T-helper 2 cell treated with Interferon-gamma antibody and Interleukin-4, amounts not matched to agents 5 μg/mL and 100 μg/mL, for 36 hours (primary cell): ENCODE results near the gene UNC93A.

Experiments used
- DNase-seq: peaks from one replicate; pipeline ENCODE4 v3.0.0; 2021; ENCODE audit warnings: low spot score
- H3K27ac Mint-ChIP-seq: one replicate; pipeline ENCODE4 v1.8.0; 2021; ENCODE audit warnings: mild to moderate bottlenecking, mixed read lengths
- H3K27me3 Mint-ChIP-seq: one replicate; pipeline ENCODE4 v1.8.0; 2021; ENCODE audit warnings: low read depth, mixed read lengths
- H3K36me3 Mint-ChIP-seq: one replicate; pipeline ENCODE4 v1.8.0; 2021; ENCODE audit warnings: low read depth, mixed read lengths
- H3K4me1 Mint-ChIP-seq: one replicate; pipeline ENCODE4 v1.8.0; 2021; ENCODE audit warnings: low read depth, mixed read lengths
- H3K4me3 Mint-ChIP-seq: one replicate; pipeline ENCODE4 v1.8.0; 2022; ENCODE audit warnings: mild to moderate bottlenecking, moderate library complexity, mixed read lengths
- H3K9me3 Mint-ChIP-seq: one replicate; pipeline ENCODE4 v1.8.0; 2021; ENCODE audit warnings: mixed read lengths

The UNC93A gene

DNA sequence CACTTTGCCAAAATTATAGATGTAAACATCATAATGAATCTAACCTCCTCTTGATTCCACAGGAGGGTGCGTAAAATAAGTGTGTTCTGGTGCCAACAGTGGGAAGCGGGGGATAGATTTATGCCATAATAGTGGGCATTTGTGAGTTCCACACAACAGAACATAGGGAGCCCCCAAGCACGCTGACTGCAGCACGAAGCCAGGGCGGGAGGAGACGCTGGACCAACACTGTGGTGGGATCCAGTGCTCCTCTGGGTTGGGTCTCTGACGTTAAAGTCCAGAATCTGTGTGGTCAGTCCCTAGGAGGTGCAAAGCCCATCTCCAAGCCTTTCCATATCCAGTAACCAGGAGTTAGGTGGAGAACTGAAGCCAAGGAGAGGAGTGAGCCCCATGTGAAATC, 32.0 kb downstream of the UNC93A start:
- H3K27ac Mint-ChIP-seq = no peak overlapping the region
- H3K4me3 Mint-ChIP-seq = no peak overlapping the region
- no peaks in the 10 kb centered on the region for H3K9me3 Mint-ChIP-seq
- H3K27me3 Mint-ChIP-seq = no peaks in the 10 kb centered on the region
- no peaks in the 10 kb centered on the region for H3K36me3 Mint-ChIP-seq
- no peaks in the 10 kb centered on the region for H3K4me1 Mint-ChIP-seq
- DNase-seq = no peak

DNA sequence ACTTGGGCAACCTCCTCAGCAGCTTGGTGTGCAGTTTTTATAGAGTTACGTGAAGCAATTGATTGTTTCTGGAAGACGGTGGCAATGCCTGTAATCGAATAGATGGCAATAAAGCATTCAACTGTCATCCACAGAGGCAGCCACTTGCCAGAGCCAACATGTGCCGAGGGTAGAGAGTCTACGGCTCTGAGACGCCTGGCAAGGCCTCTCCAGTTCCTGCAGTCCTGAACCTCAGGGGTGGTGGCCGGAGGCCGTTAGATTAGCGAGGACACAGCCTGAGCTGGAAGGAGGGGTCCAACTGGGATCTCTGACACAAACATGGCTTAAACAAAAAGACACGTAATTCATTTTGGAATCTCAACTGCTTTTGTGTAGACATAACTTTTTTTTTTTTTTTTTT, 33.0 kb downstream of the UNC93A start:
- Mint-ChIP-seq H3K27ac (no peak overlapping the region), H3K27me3 (no peaks in the 10 kb centered on the region), H3K4me3 (no peak overlapping the region), H3K36me3 (no peaks in the 10 kb centered on the region), H3K9me3 (no peaks in the 10 kb centered on the region), H3K4me1 (peaks cover 6% of the 10 kb centered on the region)
- no peak for DNase-seq

DNA sequence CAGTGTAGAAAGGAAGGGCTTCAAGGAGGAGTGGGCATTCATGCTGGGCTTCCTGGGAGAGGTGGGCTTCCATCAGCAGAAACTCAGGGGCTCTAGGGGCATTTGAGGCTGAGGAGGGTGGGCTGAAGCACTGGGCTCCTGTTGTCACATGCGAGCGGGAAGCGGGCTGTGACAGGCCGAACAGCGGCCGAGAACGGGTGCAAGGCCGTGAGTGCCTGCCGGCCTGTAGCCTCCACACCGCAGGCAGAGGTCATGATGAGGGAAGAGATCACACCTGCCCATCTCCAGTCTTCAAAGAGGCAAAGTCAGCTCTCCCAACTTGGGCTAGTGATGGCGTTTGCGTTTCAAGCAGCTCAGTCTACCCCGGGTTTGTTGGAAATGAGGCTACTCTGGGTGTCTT, 34.7 kb downstream of the UNC93A start:
- Mint-ChIP-seq H3K27ac (no peak overlapping the region), H3K9me3 (no peaks in the 10 kb centered on the region), H3K4me3 (no peak overlapping the region), H3K27me3 (no peaks in the 10 kb centered on the region), H3K4me1 (peaks cover 7% of the 10 kb centered on the region), H3K36me3 (no peaks in the 10 kb centered on the region)
- no peak for DNase-seq

DNA sequence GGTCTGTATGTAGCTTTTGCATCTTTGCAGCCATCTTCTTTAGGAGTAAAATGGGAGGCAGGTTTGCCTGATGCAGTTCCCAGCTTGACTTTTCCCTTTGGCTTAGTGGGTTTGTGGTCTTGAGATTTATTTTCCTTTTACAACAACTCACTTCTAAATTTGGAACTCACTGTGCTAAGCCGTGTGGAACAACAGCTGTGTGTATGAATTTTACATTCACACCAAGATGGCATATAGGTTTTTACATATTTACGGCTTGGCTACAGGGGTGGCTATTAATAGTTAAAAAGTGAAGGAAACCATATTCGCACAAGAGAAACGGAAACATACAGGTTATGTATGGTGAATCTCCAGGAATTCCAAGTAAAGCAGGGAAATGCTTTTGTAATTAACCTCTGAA, 36.3 kb downstream of the UNC93A start:
- H3K27ac Mint-ChIP-seq = no peak overlapping the region
- H3K27me3 Mint-ChIP-seq = no peaks in the 10 kb centered on the region
- peaks cover 7% of the 10 kb centered on the region for H3K4me1 Mint-ChIP-seq
- no peak overlapping the region for H3K4me3 Mint-ChIP-seq
- H3K9me3 Mint-ChIP-seq = no peaks in the 10 kb centered on the region
- H3K36me3 Mint-ChIP-seq = no peaks in the 10 kb centered on the region
- no peak for DNase-seq

DNA sequence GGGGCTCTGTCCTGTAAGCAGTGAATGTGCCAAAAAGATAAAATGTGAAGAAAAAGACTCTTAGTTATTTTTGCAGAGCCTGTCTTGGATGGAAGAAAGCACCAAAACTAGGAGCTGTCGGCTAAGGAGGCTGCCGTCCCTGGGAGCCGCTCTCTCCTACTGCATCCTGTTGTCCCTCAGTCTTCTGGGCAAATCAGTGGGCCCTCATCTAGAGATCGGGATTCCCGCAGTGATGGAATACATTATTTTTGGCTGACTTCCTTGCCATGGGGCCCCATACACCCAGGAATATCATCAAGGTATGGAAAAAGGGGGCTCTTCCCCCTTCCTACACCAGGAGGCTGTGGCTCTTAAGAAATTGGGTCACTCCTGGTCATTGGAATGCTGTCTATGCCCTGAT, 37.0 kb downstream of the UNC93A start:
- no peak for DNase-seq
- peaks cover 7% of the 10 kb centered on the region for H3K4me1 Mint-ChIP-seq
- H3K27ac Mint-ChIP-seq = no peak overlapping the region
- no peaks in the 10 kb centered on the region for H3K36me3 Mint-ChIP-seq
- no peaks in the 10 kb centered on the region for H3K9me3 Mint-ChIP-seq
- no peaks in the 10 kb centered on the region for H3K27me3 Mint-ChIP-seq
- H3K4me3 Mint-ChIP-seq = no peak overlapping the region

DNA sequence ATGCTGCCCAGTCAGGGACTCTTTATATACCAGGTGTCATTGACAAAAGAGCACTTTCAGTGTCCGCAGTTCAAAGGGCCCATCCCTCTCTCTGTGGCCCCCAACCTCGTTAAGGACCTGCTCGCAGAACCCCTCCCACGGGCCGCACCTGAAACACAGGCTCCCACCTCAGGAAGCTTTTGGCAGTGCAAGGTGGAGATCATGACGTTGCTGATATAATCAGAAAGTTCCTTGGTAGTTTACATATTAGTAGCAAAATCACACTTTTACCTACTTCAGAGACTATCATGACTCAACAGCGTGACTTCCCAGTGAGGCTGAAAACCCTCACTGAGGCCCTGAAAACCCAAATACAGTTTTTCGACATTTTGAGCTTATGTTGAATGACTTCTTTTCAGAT, 37.9 kb downstream of the UNC93A start:
- Mint-ChIP-seq H3K9me3 (no peaks in the 10 kb centered on the region), H3K27me3 (no peaks in the 10 kb centered on the region), H3K36me3 (no peaks in the 10 kb centered on the region), H3K4me1 (peaks cover 7% of the 10 kb centered on the region), H3K4me3 (no peak overlapping the region), H3K27ac (no peak overlapping the region)
- no peak for DNase-seq

DNA sequence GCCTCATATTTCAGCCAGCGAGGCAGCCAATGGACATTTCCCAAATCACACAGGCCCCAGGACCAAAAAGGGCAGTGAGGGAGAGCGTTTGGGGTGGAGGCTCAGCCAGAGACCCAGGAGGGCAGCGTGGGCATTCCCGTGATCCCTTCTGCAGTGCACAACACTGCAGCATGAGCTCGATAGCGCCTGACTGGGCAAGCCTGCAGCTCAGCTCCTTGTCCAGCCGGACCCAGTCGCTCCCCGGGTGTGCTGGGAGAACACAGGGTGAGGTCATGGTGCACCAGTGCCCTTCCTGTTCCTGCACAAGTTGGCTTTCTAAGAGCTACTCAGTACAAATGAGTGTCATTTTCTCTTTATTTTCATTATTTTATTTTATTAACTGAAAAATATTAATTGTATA, 39.6 kb downstream of the UNC93A start:
- Mint-ChIP-seq H3K27ac (no peak overlapping the region), H3K27me3 (no peaks in the 10 kb centered on the region), H3K4me3 (no peak overlapping the region), H3K9me3 (no peaks in the 10 kb centered on the region), H3K36me3 (no peaks in the 10 kb centered on the region), H3K4me1 (peaks cover 7% of the 10 kb centered on the region)
- no peak for DNase-seq

DNA sequence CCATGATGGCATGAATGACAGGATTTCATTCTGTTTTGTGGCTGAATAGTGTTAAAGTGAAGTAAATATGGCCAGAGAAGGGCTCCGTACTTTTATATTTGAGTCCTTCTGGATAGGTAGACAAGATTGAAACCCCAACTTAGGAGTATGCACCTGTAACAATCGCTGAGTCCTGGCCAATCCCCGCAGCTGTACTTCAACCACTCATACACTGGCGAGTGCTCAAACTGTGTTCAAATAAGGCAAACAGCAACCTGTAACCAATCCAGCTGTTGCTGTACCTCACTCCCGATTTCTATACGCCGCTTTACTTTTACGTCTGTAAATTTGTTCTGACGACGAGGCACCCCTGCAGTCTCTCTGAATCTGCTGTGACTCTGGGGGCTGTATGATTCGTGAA, 40.5 kb downstream of the UNC93A start:
- H3K27me3 Mint-ChIP-seq = no peaks in the 10 kb centered on the region
- H3K9me3 Mint-ChIP-seq = no peaks in the 10 kb centered on the region
- no peak overlapping the region for H3K4me3 Mint-ChIP-seq
- peaks cover 7% of the 10 kb centered on the region for H3K4me1 Mint-ChIP-seq
- no peak for DNase-seq
- H3K36me3 Mint-ChIP-seq = no peaks in the 10 kb centered on the region
- no peak overlapping the region for H3K27ac Mint-ChIP-seq

DNA sequence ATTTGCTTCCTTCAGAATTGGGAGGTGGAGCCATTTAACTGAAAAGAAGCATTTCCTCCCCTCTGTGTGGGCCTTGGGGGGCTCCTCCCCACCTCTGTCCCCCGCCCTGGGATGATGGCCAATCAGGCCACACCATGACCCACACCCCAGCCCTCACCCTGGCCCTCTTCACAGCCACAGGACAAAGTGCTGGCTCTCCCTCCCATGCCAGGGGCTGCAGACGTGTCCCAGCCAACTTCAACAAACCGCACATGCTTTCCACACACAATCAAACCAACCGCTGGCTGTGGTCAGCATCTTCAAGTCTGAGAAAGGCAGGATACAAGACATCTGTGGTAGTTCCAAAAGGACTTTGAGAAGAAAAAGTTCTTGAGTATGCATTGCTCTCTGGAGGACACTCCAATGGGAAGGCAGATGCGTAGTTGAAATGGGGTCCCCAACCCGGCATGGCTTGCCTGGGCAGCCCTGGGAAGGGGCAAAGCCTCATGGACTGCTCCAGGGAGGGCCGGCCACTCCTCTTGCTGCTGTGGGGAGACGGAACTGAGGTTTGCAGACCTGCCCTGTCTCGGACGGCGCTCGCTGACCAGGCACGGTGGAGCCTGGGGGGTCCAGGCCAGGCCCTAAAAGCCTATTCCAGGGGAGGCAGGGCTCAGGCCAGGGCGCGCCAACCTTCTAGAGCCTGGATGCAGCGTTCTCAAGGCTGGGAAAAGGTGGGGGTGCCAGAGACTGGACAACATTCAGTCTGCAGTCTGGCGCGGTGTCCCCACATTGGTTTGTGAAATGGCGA, 45.9 kb downstream of the UNC93A start:
- H3K9me3 Mint-ChIP-seq = no peaks in the 10 kb centered on the region
- no peaks in the 10 kb centered on the region for H3K36me3 Mint-ChIP-seq
- no peak overlapping the region for H3K4me3 Mint-ChIP-seq
- no peak overlapping the region for H3K27ac Mint-ChIP-seq
- H3K4me1 Mint-ChIP-seq = no peaks in the 10 kb centered on the region
- no peaks in the 10 kb centered on the region for H3K27me3 Mint-ChIP-seq
- DNase-seq = no peak

DNA sequence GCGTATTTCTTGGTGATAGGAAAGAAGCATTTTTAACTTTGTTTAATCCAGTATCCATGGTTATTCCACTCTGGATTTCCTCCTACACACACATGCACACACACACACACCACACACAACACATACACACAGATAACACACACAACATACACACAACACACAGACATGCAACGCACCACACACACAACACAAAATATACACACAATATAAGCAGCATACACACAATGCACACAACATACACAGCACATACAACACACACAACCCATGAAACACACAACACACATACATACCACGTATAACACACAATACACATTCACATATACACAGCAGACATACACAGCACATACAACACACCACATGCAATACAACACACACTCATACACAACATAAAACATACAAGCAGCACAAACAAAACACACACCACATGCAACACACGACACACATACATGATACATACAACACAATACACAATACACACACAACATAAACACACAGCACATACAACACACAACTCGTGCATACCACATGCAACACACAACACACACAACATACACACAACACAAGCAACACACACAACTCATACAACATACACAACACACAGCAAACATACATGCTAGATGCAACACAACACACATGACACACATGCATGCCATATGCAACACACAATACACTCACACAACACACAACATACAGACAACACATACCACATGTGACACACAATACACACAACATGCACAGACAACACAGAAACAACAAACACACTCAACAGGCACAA, 46.7 kb downstream of the UNC93A start:
- no peak for DNase-seq
- H3K36me3 Mint-ChIP-seq = no peaks in the 10 kb centered on the region
- H3K4me1 Mint-ChIP-seq = no peaks in the 10 kb centered on the region
- no peaks in the 10 kb centered on the region for H3K27me3 Mint-ChIP-seq
- H3K4me3 Mint-ChIP-seq = no peak overlapping the region
- H3K9me3 Mint-ChIP-seq = no peaks in the 10 kb centered on the region
- no peak overlapping the region for H3K27ac Mint-ChIP-seq

DNA sequence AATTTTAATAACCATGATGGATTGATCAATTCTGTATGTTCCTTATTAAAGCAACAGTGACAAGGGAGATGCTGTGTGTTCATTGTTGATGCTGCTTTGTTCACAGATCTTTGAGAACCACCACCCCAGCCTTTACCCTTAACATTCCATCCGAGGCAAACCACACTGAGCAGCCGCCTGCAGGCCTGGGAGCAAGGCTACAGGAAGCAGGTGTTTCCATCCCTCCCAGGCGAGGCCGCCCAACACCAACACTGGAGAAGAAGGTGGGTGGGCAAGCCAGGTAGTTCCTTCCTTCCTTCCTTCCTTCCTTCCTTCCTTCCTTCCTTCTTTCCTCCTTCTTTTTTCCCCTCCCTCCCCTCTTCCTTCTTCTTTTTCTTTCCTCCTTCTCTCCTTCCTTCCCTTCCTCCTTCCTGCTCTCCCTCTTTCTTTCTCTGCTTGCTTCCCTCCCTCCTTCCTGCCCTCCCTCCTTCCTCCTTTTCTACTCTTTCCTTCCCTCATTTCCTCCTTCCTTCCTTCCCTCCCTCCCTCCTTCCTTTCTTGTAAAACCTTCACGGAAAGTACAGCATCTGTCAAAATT, 47.5 kb downstream of the UNC93A start:
- Mint-ChIP-seq H3K36me3 (no peaks in the 10 kb centered on the region), H3K4me1 (no peaks in the 10 kb centered on the region)

DNA sequence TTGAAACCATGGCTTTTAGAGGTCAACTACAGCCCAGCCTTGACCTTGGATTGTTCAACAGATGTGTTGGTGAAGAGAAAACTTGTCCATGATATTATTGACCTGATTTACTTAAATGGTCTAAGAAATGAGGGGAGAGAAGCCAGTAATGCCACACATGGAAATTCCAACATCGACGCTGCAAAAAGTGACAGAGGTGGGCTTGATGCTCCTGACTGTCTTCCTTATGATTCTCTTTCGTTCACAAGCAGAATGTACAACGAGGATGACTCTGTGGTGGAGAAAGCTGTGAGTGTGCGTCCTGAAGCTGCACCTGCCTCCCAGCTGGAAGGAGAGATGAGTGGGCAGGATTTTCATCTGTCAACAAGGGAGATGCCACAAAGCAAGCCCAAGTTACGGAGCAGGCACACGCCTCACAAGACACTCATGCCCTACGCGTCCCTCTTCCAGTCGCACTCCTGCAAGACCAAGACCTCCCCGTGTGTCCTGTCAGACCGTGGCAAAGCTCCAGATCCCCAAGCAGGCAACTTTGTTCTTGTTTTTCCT, 50.0 kb downstream of the UNC93A start:
- no peak overlapping the region for H3K4me3 Mint-ChIP-seq
- H3K27ac Mint-ChIP-seq = no peak overlapping the region
- no peaks in the 10 kb centered on the region for H3K4me1 Mint-ChIP-seq
- no peaks in the 10 kb centered on the region for H3K9me3 Mint-ChIP-seq
- DNase-seq = no peak
- H3K27me3 Mint-ChIP-seq = peaks cover 14% of the 10 kb centered on the region
- no peaks in the 10 kb centered on the region for H3K36me3 Mint-ChIP-seq

More for the DNA sequence above, 47.5 kb downstream of the UNC93A start:
- DNase-seq = no peak
- no peaks in the 10 kb centered on the region for H3K9me3 Mint-ChIP-seq
- H3K27ac Mint-ChIP-seq = no peak overlapping the region
- no peaks in the 10 kb centered on the region for H3K27me3 Mint-ChIP-seq
- H3K4me3 Mint-ChIP-seq = no peak overlapping the region

DNA sequence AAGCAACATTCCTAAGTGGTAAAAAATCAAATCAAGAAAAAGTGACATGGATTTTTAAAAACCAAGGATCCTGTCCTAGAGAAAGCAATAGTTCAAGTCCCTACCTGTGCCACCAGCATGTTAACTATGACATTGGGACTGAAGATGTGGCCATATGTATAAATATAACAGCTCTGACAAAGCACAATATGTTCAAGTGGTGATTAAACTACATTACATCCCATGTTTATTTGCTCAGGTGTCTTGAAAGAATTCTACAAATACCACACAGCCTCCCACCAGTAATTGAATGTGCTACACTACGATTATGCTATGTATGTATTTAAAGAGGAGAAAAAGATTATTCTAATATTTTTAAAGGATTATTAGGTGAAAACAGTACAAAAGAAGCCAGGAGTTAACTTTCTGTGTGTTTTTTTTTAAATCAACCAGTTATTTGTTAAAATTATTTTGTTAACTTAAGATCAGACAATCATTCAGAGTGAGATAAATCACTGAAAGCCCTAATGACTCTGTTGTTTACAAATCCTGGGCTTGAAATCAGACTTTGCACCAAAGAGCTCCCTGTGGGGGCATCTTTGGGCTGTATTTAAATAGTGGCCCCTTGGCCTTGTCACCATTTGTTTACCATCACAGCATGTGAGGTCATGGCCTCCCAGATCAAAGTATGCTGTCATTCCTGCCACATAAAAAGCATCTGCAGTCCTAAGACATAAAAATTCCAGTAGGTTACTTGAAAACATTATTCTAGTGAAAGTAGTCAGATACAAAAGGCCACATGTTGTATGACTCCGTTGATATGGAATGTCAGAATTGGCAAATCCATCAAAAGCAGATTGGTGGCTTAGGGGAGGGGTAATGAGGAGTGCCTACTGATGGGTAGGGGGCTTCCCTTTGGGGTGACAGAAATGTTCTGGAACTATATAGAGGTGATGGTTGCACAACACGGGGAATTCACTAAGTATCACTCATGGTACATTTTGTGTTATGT, 50.8 kb downstream of the UNC93A start:
- H3K9me3 Mint-ChIP-seq = no peaks in the 10 kb centered on the region
- H3K27ac Mint-ChIP-seq = no peak overlapping the region
- peaks cover 16% of the 10 kb centered on the region for H3K27me3 Mint-ChIP-seq
- no peaks in the 10 kb centered on the region for H3K36me3 Mint-ChIP-seq
- H3K4me3 Mint-ChIP-seq = no peak overlapping the region
- DNase-seq = no peak
- no peaks in the 10 kb centered on the region for H3K4me1 Mint-ChIP-seq
